AG09309 (cell line): ENCODE data around the gene CSTPP1.

Experiments used
- DNase-seq: peaks from one replicate; pipeline ENCODE4 v3.0.0-alpha.2; 2010; ENCODE audit warnings: low read depth
- H3K4me3 ChIP-seq: 2 replicates; pipeline ENCODE4 v1.5.1; 2011; ENCODE audit warnings: mild to moderate bottlenecking, low read depth, low read length, moderate library complexity; ENCODE audit not compliant: control insufficient read depth
- TF ChIP-seq, protein P1 (sequence below): IDR thresholded peaks from 2 replicates; pipeline ENCODE4 v1.5.1; 2011; ENCODE audit warnings: mild to moderate bottlenecking, low read depth, low read length, inconsistent platforms; ENCODE audit not compliant: insufficient read depth, control insufficient read depth; ENCODE audit errors: missing control alignments

The CSTPP1 gene, protein sequence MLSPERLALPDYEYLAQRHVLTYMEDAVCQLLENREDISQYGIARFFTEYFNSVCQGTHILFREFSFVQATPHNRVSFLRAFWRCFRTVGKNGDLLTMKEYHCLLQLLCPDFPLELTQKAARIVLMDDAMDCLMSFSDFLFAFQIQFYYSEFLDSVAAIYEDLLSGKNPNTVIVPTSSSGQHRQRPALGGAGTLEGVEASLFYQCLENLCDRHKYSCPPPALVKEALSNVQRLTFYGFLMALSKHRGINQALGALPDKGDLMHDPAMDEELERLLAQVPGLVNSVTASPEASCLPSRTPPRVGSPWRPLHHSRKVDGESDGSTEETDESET

DNA sequence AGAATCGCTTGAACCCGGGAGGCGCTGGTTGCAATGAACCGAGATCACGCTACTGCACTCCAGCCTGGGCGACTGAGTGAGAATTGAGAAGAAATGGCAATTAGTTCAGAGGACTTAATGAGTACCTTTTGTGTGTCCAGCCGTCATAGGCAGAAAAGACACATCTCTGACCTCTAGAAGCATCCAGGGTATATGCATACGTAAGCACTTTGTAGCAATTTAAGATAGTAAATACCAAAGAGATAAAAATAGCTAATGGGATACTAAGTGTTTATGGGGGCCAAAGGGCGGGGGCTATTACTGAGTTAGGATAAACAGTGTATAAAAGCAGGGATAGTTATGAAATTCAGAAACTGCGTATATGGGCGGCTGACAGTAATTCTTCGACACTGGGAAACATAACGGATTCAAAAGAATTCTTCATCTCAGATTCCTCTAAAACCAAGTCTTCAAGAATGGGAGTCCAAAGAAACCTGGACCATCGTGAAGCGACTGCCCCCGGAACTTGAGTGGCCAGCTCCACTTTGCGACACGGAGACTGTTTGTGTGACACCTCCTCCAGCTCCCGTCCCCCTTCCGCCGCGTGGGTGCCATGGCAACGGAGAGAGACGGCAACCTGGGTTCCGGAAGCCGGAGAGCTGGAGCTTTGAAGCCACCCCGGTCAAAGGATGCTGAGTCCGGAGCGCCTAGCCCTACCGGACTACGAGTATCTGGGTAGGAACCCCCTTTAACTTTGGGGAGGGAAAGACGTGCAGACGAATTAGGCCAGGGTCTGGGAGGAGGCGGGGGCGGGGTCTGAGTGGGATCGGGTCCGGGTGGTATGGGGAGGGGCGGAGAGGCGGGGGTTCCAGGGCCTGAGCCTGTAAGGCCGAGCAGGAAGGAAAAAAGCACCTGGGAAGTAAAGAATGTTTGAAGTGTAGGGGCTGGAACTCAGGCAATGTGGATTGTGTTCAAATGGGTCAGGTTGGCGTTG, at the start of gene CSTPP1:
TSS of gene CSTPP1 (plus strand) at position 624 of the 973 bp plus-strand sequence. CDS start at position 669, 45 bp downstream.
- no peak for DNase-seq
- H3K4me3 ChIP-seq: peak within 1 kb of the TSS; percentile 81
- TF ChIP-seq, protein P1, sequence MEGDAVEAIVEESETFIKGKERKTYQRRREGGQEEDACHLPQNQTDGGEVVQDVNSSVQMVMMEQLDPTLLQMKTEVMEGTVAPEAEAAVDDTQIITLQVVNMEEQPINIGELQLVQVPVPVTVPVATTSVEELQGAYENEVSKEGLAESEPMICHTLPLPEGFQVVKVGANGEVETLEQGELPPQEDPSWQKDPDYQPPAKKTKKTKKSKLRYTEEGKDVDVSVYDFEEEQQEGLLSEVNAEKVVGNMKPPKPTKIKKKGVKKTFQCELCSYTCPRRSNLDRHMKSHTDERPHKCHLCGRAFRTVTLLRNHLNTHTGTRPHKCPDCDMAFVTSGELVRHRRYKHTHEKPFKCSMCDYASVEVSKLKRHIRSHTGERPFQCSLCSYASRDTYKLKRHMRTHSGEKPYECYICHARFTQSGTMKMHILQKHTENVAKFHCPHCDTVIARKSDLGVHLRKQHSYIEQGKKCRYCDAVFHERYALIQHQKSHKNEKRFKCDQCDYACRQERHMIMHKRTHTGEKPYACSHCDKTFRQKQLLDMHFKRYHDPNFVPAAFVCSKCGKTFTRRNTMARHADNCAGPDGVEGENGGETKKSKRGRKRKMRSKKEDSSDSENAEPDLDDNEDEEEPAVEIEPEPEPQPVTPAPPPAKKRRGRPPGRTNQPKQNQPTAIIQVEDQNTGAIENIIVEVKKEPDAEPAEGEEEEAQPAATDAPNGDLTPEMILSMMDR: no peak

DNA sequence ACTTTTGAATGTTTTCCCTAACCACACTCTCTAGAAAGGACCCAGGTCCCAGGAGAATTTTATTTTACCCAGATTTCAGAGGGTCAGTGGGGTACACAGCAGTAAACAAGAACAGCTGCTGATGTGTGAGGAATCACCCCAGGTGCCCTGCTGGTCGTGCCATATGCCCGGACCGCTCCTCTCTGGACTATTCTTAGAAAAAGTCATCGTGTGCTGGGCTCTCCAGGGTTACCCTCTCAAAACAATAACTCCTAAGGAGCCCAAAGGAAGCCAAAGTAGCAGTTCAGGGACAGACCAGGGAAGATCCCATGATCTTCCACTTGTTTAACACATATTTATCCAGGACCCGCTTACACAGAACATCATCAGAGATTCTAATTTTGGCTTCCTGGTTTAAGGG, 47.9 kb upstream of the CSTPP1 start:
- TF ChIP-seq, protein P1: no peak
- DNase-seq: no peak
- no peak overlapping the region for H3K4me3 ChIP-seq

DNA sequence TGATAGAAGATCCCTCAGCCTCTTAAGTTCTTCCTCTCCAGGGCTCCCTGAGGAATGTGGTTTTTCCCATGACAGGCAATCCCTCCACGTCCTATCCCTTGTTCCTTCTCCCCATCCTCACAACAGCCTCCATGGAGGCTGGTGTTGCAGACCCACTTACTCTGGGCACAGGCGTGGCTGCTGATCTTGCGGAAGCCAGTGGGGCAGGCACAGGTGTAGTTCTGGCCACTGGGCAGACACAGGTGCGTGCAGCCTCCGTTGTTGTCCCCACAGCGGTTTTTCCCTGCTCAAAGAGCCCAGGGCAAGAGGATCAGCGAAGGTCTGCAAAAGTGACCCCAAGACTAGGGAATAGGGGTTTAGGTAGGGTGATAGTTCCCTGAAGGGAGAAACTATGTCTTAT, 47.3 kb upstream of the CSTPP1 start:
- H3K4me3 ChIP-seq: no peak overlapping the region
- TF ChIP-seq, protein P1: no peak
- DNase-seq: no peak

DNA sequence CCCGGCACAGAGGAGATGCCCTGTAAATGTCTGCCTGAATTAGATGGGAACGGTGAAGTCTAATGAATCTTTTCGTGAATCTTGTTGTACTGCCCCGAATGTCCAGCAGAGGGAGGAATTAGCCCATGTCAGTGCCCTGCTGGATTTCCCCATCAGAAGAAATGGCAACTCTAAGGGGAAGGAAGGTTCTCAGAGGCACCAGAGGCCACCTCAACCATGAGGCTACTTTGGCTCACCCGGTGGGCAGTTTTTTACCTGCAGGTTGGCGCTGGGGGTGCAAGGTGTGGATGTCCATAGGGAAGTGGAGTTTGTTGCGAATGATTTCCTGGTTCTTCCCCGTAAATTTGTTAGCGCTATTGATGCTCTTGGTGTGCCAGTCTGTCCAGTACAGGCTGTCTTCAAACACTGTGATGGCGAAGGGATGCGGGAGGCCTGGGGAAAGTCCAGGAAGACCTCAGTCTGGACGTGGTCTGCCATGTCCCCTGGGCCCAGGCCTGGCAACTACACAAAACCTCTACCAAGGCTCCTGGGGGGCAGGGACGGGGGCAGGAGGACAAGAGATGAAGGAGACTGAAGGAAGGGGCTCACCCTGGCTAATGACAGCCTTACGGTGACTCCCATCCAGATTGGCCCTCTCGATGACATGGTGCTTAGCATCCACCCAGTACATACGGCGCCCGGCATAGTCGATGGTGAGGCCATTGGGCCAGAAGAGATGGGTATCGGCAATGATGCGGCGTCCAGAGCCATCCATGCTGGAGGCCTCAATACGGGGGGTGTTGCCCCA, 46.7 kb upstream of the CSTPP1 start:
- DNase-seq: no peak
- TF ChIP-seq, protein P1: peak; percentile 88

DNA sequence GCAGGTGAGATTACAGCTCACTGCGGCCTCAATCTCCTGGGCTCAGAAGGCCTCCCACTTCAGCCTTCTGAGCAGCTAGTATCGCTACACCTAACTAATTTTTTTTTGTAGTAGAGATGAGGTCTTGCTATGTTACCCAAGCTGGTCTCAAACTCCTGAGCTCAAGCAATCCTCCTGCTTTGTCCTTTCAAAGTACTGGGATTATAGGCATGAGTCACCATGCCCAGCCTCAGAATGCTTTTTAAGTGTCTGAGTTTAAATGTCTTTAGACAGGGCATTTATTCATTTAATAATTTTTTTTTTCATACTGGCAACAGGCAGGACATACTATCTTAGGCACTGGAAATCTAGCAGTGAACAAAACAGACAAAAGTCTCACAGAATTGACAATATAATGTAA, 45.9 kb upstream of the CSTPP1 start:
- no peak overlapping the region for H3K4me3 ChIP-seq
- TF ChIP-seq, protein P1: no peak
- no peak for DNase-seq

More for the DNA sequence above, 46.7 kb upstream of the CSTPP1 start:
- H3K4me3 ChIP-seq: no peak overlapping the region

DNA sequence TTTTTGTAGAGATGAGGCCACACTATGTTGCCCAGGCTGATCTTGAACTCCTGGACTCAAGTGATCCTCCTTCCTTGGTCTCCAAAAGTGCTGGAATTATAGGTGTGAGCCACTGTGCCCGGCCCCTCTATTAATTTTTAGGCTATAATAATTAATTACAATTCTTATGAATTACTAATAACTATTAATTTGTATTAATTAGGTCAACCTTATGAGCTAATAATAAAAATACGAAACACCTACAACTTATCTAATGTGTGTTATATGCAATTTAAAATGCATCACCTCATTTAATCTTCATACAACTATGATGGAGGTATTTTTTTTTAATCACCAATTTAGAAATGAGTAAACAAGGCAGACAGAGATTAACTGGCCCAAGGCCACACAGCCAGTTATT, 44.5 kb upstream of the CSTPP1 start:
- no peak overlapping the region for H3K4me3 ChIP-seq
- TF ChIP-seq, protein P1: no peak
- no peak for DNase-seq
